HG02798 (cell line): ENCODE data around the gene RCL1.
"Not testable (repeated sequence)": the region's sequence is repeated elsewhere in the genome, so short reads cannot be mapped to it uniquely, and the experiment has no call there.

ENCODE experiments used
- ATAC-seq: cut with Tn5 transposase; IDR thresholded peaks from one replicate; pipeline ENCODE4 v1.9.1; 2021; ENCODE audit warnings: mild to moderate bottlenecking; ENCODE audit not compliant: unreplicated experiment, poor library complexity

The RCL1 gene

DNA sequence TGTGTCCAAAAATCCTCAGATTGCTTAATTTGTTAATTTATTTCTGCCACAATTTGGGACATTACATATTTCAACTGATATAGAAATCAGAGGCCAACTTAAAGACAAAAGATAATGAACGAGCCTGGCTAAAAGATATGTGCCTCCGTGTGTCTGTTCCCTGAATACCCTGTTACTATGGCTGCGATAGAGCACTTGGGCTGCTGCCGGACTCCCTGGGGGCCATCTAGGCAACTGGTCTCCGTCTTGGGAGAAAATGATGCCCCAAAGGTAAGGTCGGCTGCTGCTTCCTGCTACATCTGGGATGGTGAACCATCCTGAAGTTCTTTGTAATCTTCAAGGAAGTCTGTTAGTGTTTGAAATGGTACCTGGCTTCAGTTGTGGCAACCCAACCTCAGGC is 72.0 kb downstream of the RCL1 start:
- ATAC-seq = no peak

DNA sequence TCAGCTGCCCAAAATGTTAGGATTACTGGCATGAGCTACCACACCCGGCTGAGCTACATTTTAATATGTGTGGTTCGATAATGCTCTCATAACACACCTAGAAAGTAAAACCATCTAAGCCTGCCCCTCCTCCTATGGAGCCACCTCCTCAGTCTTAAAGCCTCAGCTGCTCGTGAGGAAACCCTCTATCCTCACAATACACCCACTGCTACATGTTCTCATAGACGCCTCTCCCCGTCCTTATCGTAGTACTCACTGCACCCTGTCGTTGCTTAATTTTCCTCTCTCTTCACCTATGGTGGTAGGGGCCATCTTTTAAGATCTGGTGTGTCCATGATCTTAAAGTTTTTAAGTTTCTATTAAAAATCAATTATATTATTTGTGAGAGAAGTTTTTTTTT is 72.9 kb downstream of the RCL1 start:
- no peak for ATAC-seq

DNA sequence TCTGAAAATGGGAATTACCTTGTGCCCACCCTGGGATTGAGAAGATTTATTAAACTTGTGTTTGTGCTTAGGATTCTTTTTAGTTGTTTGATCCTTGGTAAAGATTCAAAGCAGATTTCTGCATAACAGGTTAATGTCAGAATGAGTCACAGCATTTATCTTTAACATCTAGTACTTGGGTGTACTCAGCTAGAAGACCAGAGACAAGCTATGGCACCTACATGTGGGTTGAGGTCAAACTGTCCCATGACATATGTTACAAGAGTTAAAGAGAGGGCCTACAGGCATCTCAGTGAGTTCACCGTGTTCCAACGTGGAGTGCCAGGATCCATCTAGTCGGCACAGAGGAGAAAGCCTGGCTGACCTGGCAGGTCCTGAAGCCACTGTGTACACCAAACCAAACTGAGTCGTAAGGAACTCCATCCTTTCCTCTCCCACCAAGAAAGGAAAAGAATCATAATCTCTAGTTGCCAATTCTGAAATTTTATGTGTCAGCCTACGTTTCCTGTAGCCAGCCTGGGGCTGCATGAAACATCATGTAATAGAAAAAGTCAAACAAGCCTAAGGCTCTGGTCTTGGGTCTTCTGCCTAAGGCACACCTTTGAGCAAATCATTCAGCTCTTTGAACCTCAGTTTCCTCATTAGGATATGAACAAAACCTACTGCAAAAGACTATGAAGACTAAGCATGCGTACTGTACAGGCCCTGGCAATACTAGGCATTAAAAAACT is 73.7 kb downstream of the RCL1 start:
- no peak for ATAC-seq

DNA sequence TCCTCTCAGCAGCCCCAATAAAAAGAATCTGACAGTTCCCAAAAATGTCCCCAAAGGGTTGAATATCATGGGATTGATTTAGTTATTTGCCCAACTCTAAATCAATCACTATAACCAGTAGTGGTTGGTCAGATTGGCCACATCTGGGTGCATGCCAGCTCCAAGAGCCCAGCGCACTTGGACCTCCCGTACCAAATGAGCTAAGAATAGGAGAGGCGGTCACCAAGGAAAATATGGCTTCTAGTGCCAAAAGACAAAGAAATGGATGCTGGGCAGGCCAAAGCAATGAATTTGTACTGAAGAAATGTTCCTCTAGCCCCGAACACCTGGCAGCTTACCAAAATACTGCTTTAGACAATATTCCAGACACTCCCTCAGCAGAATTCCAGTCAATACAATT is 80.3 kb downstream of the RCL1 start:
- no peak for ATAC-seq

DNA sequence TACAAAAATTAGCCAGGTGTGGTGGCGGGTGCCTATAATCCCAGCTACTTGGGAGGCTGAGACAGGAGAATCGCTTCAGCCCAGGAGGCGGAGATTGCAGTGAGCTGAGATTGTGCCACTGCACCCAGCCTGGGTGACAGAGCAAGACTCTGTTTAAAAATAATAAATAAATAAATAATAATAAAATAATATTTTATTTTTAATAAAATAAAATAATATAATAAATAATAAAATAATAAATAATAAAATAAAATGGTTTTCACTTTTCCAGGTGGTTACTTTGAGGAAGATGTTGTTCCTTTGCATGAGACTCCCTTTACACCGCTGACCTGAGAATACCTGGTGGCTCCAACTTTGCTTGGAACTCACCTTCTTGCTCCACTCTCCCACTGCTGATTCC is 82.8 kb downstream of the RCL1 start:
- no peak for ATAC-seq

DNA sequence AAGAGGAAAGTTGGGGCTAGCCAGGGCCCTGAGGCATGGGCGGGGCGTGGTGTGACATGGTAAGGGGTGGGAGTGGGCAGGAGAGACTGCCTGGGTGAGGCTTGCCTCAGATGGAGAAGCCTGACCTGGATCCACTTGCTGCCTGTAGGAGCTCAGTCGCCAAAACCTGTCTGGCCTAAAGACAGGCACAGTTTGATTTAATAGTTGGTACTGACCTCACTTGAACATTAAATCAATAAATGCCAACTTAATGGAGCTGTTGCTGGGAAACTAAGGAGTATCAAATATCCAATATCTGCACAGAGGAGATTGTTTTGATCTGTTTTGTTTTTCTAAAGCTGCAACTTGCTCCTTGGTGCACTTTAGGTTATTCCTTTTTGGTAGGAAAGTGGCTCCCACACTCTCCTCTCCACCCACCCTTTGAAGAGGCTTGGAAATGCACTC is 86.4 kb downstream of the RCL1 start:
- ATAC-seq = no peak

DNA sequence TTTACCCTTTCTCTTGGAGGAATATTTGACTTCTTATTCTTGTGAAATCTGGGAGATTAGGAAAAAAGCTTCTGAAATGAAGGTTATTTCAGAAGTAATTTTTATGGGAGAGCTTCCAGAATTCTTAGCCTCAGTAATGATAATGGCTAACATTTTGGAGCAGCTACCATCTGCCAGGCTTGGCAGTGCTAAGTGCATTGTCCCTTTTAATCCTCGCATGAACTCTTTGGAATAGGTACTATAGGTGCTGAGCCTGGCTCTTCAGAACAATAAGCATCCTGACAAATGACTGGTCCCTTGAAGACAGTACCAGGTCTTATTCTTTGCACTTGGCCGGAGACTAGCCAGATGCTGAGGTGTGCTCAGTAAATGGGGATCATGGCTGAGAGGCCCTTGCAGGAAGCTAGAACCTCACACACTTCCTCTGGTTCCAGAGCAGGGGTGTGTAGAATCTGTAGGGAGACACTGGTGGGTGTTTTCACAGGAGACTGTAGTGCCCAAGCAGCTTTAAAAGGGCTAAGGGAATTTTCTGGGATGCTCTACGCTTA is 90.7 kb downstream of the RCL1 start:
- no peak for ATAC-seq

DNA sequence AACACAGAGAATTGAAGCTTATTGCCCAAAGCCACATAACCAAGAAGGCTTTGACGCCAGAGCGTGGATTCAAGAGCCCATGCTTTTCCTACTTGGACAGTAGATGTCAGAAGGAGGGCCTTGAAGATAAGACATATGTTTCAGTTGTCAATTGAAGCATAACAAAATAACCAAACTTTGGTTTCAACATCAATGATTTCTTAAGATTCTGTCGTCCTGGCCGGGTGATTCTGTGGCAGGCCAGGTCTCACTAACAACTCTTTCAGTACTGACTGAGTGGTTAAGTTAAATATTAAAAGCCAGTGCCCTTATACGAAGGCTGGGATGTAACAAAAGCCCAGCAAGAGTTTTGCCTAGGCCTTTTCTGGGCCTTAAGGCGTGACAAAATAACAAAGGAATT is 94.0 kb downstream of the RCL1 start:
- peak; percentile 95 for ATAC-seq

DNA sequence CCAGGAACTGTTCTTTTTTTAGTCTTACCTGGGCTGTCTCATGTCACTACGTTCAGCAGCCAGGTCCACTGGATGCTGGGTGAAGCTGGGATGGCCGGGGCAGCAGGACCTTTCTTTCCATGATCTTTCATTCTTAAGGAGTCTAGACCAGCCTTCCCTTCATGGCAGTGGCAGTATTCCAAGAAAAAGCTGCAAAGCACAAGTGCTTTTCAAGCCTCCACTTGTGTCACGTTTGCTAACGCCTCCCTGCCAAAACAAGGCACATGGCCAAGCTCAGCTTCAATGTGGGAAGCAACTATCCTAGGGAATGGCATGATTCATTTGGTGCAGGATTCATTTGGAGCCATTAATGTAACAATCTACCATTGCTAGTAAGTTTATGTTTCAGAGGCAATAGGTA is 94.8 kb downstream of the RCL1 start:
- no peak for ATAC-seq

DNA sequence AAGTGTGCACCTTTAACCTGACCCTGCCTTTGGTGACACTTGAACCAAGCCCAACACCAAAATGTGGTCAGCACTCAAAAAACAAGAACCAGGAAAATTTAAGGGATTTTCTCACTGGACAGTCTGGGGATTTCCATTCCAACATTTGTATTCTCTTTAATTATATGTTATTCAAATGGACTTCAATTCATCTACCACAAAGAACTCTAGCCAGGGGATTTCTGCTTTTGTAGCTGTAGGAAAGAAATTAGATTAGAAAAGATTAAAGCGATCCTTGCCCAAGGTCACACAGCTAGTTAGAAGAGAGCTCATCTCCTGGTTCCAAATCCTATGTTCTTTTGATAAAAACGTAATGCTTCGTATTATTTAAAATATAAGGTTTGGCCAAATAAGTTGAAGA is 97.5 kb downstream of the RCL1 start:
- no peak for ATAC-seq

DNA sequence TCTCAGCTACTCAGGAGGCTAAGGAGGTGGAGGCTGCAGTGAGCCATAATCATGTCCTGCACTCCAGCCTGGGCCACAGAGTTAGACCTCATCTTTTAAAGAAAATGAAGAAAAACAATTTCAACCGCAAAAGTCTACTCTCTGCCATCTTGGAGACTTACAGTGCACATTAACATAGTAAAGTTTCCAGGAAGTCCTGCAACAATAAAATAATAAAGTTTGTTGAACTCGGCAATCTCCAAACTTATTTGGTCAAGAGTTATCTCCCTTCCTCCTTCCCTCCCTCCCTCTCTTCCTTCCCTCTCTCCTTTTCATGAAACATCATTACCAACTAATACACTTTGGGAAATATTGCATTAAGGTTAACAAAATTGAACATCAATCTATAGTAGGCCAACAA is 98.2 kb downstream of the RCL1 start:
- no peak for ATAC-seq

DNA sequence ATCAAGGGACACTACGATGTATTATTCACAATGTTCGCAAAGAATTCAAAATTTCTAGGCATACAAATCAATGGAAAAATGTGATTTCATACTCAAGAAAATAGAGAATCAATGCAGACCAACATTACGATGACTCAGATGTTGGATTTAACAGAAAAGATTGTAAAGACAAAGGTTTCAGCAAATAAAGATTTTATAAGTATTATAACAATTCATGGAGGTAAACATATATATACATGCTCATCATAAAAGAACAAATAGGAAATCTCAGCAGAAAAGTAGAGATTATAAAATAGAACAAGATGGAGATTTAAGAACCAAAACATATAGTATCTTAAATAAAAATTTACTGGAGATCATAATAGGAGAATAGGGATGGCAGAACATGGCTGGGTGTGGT is 98.9 kb downstream of the RCL1 start:
- no peak for ATAC-seq

DNA sequence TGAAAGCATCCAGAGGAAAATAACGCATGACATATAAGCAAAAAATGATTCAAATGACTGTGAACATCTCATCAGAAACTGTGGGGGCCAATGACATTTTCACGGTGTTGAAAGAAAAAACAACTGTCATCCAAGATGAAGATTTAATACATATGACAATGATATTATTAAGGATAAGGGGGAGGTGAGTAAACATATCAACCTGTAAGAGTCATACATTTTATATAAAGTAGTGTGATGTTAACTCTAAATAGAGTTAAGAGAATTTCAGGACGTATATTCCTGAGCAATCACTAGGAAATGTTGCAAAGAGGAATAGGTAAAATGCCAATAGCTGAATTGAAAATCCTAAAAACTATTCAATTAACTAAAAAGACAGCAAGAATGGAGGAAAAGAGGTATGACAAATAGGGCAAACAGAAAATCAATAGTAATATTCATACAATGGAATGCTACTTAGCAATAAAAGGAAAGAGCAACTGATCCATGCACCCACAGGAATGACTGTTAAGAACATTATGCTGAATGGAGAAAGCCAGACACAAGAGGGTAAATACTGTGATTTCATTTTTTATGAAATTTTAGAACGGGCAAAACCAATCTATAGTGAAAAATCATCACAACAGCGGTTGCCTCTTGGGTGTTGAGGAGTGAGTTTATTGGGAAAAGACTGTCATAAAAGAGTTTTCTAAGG is 99.9 kb downstream of the RCL1 start:
- no peak for ATAC-seq

DNA sequence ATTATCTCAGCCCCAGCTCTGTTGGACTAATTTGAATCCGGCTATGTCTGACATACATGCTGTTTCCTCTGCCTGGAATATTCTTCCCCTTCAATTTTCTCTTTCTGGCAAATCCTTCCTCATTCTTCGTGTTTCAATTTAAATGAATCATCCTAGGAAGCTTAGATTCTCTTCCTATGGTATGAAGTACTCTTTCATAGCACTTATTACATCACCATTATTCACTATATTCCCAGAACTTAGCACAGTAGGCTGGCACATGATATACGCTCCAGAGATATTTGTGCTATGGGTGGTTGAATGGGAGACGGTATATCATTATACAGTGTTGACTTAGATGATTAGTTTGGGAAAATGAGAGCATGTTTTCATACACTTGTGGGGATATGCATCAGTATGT is 101.3 kb downstream of the RCL1 start:
- no peak for ATAC-seq

DNA sequence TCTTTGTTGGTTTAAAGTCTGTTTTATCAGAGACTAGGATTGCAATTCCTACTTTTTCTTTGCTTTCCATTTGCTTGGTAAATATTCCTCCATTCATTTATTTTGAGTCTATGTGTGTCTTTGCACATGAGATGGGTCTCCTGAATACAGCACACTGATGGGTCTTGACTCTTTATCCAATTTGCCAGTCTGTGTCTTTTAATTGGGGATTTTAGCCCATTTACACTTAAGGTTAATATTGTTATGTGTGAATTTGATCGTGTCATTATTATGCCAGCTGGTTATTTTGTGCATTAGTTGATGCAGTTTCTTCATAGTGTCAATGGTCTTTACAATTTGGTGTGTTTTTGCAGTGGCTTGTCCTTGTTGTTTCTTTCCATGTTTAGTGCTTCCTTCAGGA is 107.1 kb downstream of the RCL1 start:
- not testable (repeated sequence) for ATAC-seq

DNA sequence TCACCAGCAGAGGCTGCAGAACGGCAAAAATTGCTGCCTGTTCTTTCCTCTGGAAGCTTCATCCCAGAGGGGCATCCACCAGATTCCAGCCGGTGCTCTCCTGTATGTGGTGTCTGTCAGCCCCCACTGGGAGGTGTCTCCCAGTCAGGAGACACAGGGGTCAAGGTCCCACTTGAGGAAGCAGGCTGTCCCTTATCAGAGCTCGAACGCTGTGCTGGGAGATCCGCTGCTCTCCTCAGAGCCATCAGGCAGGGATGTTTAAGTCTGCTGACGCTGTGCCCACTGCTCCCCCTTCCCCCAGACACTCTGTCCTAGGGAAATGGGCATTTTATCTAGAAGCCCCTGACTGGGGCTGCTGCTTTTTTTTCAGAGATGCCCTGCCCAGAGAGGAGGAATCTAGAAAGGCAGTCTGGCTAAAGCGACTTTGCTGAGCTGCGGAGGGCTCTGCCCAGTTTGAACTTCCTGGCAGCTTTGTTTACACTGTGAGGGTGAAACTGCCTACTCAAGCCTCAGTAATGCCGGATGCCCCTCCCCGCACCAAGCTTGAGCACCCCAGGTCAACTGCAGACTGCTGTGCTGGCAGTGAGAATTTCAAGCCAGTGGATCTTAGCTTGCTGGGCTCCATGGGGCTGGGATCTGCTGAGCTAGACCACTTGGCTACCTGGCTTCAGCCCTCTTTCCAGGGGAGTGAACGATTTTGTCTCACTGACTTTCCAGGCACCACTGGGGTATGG is 108.8 kb downstream of the RCL1 start:
- not testable (repeated sequence) for ATAC-seq

DNA sequence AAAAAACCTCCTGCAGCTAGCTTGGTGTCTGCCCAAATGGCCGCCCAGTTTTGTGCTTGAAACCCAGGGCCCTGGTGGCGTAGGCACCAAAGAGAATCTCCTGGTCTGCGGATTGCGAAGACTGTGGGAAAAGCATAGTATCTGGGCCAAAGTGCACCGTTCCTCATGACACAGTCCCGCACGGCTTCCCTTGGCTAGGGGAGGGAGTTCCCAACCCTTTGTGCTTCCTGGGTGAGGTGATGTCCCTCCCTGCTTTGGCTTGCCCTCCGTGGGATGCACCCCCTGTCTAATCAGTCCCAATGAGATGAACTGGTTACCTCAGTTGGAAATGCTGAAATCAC is 109.4 kb downstream of the RCL1 start:
- ATAC-seq = no peak

DNA sequence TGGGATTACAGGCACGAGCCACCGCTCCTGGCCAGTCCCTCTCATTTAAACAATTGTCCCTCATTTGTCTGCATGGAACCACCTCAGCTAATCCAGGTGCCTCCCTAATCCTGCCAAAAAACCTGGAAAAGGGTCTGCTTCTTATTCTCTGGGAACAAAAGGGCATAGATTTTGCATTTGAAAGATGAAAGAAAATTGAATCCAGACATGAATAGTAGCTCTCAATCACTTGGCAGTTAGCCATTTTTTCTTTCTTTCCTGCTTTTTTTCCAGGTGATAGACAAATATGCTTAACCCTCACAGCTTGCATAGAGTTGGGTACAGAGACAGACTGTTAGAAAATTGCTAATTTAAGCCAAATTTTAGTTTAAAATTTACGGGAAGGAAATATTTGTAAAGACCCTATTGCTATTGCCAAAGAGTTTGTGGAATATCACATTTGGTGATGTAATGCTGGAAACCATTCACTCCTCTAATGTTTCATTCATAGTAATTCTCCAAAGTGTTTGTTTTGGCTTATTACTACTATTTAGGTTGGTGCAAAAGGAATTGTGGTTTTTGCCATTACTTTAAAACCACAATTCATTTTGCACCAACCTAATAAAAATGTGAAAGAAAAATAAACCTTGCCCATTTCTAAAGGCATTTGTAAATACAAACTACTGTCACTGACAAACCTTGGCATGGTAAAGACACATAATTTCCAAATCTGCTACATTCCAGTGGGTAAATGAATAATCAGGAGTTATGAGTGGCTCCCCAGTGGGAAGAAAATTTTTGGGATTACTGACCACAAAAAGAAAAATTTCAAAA is 111.8 kb downstream of the RCL1 start:
- ATAC-seq = no peak

DNA sequence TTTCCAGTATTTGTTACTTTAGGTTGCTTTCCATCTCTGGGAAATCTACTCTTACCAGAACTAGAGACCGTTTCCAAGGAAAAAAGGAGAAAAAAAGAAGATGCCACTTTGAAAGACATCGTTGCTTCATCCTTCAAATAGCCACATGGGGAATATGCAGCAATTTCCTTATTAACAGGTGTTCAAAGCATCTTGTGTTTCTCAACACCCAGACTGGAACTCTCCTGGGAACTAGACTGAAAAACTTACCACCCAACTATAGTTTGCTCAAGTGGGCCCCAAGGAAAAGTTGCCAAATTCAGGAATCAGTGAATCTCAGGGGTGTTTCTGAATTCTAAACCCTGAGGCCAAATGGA is 112.4 kb downstream of the RCL1 start:
- ATAC-seq = no peak
